ENCODE results near the gene ADAP1. TPM values are rescaled to one million over a fixed set of nuclear protein-coding genes. Genes with fewer than 3 reads are reported as not detected.

ADAP1 gene
- total RNA-seq, 2 experiments from 2014 or later: 6.8 to 7.2 TPM

DNA sequence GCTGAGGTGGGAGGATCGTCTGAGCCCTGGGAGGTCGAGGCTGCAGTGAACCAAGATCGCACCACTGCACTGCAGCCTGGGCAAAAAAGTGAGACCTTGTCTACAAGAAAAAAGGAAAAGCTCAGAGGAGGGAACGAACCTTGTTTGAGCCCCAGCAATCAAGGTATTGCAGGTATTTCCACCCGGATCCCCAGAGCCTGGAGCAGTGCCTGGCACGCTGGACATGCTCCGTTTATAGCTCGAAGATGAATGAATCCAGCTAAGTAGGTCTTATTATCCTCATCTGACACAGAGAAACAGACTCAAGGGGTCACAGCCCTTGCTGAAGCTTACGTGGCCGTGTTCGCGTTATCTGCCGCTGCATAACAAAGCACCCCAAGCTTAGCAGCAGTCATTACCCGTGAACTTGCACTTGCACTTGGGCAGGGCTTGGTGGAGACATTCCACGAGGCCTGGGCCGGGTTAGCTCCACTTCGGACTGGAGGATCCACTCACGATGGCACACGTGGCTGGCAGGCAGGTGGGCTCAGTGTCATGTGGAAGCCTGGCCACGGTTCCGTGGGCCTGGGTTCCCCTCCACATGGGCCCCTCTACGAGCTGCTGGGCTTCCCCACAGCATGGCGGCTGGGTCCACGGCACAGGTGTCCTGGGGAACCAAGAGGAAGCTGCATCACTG lies 24.1 kb upstream of the ADAP1 start:
- no peaks in the 10 kb centered on the region for H3K27me3 Mint-ChIP-seq

DNA sequence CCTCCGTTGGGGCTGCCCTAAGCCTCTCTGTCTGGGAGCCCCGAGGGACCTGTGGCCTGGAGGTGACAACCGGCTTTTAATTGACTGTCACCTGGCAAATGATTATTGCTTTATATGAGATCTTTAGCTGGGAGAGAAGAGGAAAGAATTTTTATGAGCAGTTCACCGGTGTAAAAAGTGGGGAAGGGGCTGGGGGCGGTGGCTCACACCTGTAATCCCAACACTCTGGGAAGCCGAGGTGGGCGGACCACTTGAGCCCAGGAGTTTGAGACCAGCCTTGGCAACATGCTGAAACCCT lies 23.5 kb upstream of the ADAP1 start:
- Histone ChIP-seq H3K4me1 (ENCODE audit: insufficient read depth, low read length) (peaks cover 22% of the 10 kb centered on the region), H3K27ac (ENCODE audit: low read depth in 1 of 2, low read length in 2 of 2) (no peak overlapping the region), H3K4me3 (ENCODE audit: low read length) (no peak overlapping the region), H3K27me3 (ENCODE audit: control insufficient read depth in 1 of 2, insufficient read depth in 2 of 2, low read length in 2 of 2) (no peaks in the 10 kb centered on the region), H3K36me3 (ENCODE audit: insufficient read depth, low read length) (peaks cover 3% of the 10 kb centered on the region), H3K9me3 (ENCODE audit: control insufficient read depth in 1 of 2, insufficient read depth in 1 of 2, low read length in 2 of 2) (peaks cover 0 to 6% of the 10 kb centered on the region in 2 experiments)
- Mint-ChIP-seq H3K4me1 (ENCODE audit: low read depth) (peaks cover 11% of the 10 kb centered on the region), H3K27ac (no peak overlapping the region), H3K36me3 (ENCODE audit: low read depth) (peaks cover 8% of the 10 kb centered on the region), H3K9me3 (no peaks in the 10 kb centered on the region), H3K4me3 (peak overlapping the region; percentile 60), H3K27me3 (no peaks in the 10 kb centered on the region)
- ChIA-PET POLR2A (no interaction called here), CTCF (interaction anchor here (1.8 kb wide), 1 partner anchor 15 kb away, joined by 12 read pairs; no protein-coding TSS in a partner anchor)
- no peak for TF ChIP-seq CTCF (IDR thresholded peaks at IDR 0.05)
- DNase-seq (no peak), ATAC-seq (ENCODE audit: poor library complexity) (no peak)
- intact Hi-C loops (cut with DNase I, micrococcal nuclease): loop anchor here in 1 of 2 experiments (5.0 kb wide), 2 partner anchors 69 to 159 kb away; a partner anchor contains a TSS

More for the DNA sequence above, 24.1 kb upstream of the ADAP1 start:
- ATAC-seq (ENCODE audit: poor library complexity): no peak
- H3K9me3 ChIP-seq (ENCODE audit: control insufficient read depth in 1 of 2, insufficient read depth in 1 of 2, low read length in 2 of 2): peaks cover 0 to 6% of the 10 kb centered on the region in 2 experiments
- H3K4me3 ChIP-seq (ENCODE audit: low read length): no peak overlapping the region
- Mint-ChIP-seq H3K4me3 (no peak overlapping the region), H3K9me3 (no peaks in the 10 kb centered on the region), H3K4me1 (ENCODE audit: low read depth) (peaks cover 11% of the 10 kb centered on the region), H3K36me3 (ENCODE audit: low read depth) (peaks cover 8% of the 10 kb centered on the region), H3K27ac (no peak overlapping the region)
- no peak for TF ChIP-seq CTCF (IDR thresholded peaks at IDR 0.05)
- no peak for DNase-seq
- intact Hi-C loops (cut with DNase I, micrococcal nuclease): loop anchor here in 1 of 2 experiments (5.0 kb wide), 2 partner anchors 69 to 159 kb away; a partner anchor contains a TSS
- H3K27ac ChIP-seq (ENCODE audit: low read depth in 1 of 2, low read length in 2 of 2): no peak overlapping the region
- ChIA-PET POLR2A (no interaction called here), CTCF (interaction anchor here (1.8 kb wide), 1 partner anchor 15 kb away, joined by 12 read pairs; no protein-coding TSS in a partner anchor)
- H3K36me3 ChIP-seq (ENCODE audit: insufficient read depth, low read length): no peaks in the 10 kb centered on the region
- H3K4me1 ChIP-seq (ENCODE audit: insufficient read depth, low read length): peaks cover 18% of the 10 kb centered on the region
- H3K27me3 ChIP-seq (ENCODE audit: control insufficient read depth in 1 of 2, insufficient read depth in 2 of 2, low read length in 2 of 2): no peaks in the 10 kb centered on the region

GRCh38 chr7:977326-978048 lies 23.0 kb upstream of the ADAP1 start:
- ATAC-seq (ENCODE audit: poor library complexity) (no peak), DNase-seq (no peak)
- no peak overlapping the region for H3K27ac ChIP-seq (ENCODE audit: low read depth in 1 of 2, low read length in 2 of 2)
- Mint-ChIP-seq H3K36me3 (ENCODE audit: low read depth) (peaks cover 11% of the 10 kb centered on the region), H3K4me1 (ENCODE audit: low read depth) (peaks cover 11% of the 10 kb centered on the region), H3K27ac (no peak overlapping the region), H3K4me3 (peak overlapping the region; percentile 60), H3K9me3 (no peaks in the 10 kb centered on the region), H3K27me3 (no peaks in the 10 kb centered on the region)
- H3K27me3 ChIP-seq (ENCODE audit: control insufficient read depth in 1 of 2, insufficient read depth in 2 of 2, low read length in 2 of 2): no peaks in the 10 kb centered on the region
- peaks cover 22% of the 10 kb centered on the region for H3K4me1 ChIP-seq (ENCODE audit: insufficient read depth, low read length)
- H3K9me3 ChIP-seq (ENCODE audit: control insufficient read depth in 1 of 2, insufficient read depth in 1 of 2, low read length in 2 of 2): peaks cover 0 to 6% of the 10 kb centered on the region in 2 experiments
- intact Hi-C loops (cut with DNase I, micrococcal nuclease): loop anchor here in 1 of 2 experiments (5.0 kb wide), 2 partner anchors 70 to 160 kb away; a partner anchor contains a TSS
- no peak for TF ChIP-seq CTCF (IDR thresholded peaks at IDR 0.05)
- ChIA-PET CTCF (interaction anchor here (0.6 to 1.8 kb wide), 2 partner anchors 15 to 16 kb away, joined by 3 to 12 read pairs; no protein-coding TSS in a partner anchor), POLR2A (no interaction called here)
- H3K4me3 ChIP-seq (ENCODE audit: low read length): no peak overlapping the region
- H3K36me3 ChIP-seq (ENCODE audit: insufficient read depth, low read length): peaks cover 8% of the 10 kb centered on the region
